GM13976 (cell line): ENCODE data around the gene FBXW11.

Experiments used
- DNase-seq: peaks from one replicate; pipeline ENCODE4 v3.0.0; 2012; ENCODE audit warnings: low spot score
- in situ Hi-C: fragments of 300-500 bp; cut with MboI; formaldehyde crosslinking; loops from one replicate; pipeline ENCODE4 v1.12.0; 2022; ENCODE audit warnings: low sequenced_read_pairs, mixed read lengths, inconsistent platforms; ENCODE audit not compliant: unreplicated experiment
- TF ChIP-seq, protein P1 (sequence below): IDR thresholded peaks from 2 replicates; pipeline ENCODE4 v1.5.1; 2012; ENCODE audit warnings: borderline replicate concordance, mild to moderate bottlenecking; ENCODE audit not compliant: insufficient read depth; ENCODE audit errors: extremely low read depth, missing control alignments, control extremely low read depth

The FBXW11 gene

GRCh38 chr5:172044631-172045314, 38.3 kb upstream of the FBXW11 start:
- DNase-seq = no peak
- TF ChIP-seq, protein P1, sequence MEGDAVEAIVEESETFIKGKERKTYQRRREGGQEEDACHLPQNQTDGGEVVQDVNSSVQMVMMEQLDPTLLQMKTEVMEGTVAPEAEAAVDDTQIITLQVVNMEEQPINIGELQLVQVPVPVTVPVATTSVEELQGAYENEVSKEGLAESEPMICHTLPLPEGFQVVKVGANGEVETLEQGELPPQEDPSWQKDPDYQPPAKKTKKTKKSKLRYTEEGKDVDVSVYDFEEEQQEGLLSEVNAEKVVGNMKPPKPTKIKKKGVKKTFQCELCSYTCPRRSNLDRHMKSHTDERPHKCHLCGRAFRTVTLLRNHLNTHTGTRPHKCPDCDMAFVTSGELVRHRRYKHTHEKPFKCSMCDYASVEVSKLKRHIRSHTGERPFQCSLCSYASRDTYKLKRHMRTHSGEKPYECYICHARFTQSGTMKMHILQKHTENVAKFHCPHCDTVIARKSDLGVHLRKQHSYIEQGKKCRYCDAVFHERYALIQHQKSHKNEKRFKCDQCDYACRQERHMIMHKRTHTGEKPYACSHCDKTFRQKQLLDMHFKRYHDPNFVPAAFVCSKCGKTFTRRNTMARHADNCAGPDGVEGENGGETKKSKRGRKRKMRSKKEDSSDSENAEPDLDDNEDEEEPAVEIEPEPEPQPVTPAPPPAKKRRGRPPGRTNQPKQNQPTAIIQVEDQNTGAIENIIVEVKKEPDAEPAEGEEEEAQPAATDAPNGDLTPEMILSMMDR = no peak
- in situ Hi-C loops = loop anchor here (10.0 to 25.0 kb wide), 3 partner anchors 130 to 632 kb away; partner anchors contain the start of gene FGF18

- TF ChIP-seq, protein P1 = no peak
- no peak for DNase-seq
- in situ Hi-C loops = loop anchor here (10.0 to 25.0 kb wide), 3 partner anchors 129 to 632 kb away; partner anchors contain the start of gene FGF18
Observed at GRCh38 chr5:172043865-172044264, 37.4 kb upstream of the FBXW11 start.

GRCh38 chr5:172042183-172042582, 35.7 kb upstream of the FBXW11 start:
- TF ChIP-seq, protein P1 = no peak
- in situ Hi-C loops = loop anchor here (10.0 to 25.0 kb wide), 3 partner anchors 127 to 630 kb away; partner anchors contain the start of gene FGF18
- DNase-seq = no peak

GRCh38 chr5:172038167-172038566, 31.7 kb upstream of the FBXW11 start:
- no peak for DNase-seq
- TF ChIP-seq, protein P1 = no peak
- in situ Hi-C loops = loop anchor here (25.0 kb wide), 2 partner anchors 426 to 626 kb away; partner anchors contain the start of gene FGF18

GRCh38 chr5:172035049-172035448, 28.6 kb upstream of the FBXW11 start:
- TF ChIP-seq, protein P1 = no peak
- in situ Hi-C loops = loop anchor here (25.0 kb wide), 2 partner anchors 423 to 623 kb away; partner anchors contain the start of gene FGF18
- DNase-seq = peak; percentile 72

DNA sequence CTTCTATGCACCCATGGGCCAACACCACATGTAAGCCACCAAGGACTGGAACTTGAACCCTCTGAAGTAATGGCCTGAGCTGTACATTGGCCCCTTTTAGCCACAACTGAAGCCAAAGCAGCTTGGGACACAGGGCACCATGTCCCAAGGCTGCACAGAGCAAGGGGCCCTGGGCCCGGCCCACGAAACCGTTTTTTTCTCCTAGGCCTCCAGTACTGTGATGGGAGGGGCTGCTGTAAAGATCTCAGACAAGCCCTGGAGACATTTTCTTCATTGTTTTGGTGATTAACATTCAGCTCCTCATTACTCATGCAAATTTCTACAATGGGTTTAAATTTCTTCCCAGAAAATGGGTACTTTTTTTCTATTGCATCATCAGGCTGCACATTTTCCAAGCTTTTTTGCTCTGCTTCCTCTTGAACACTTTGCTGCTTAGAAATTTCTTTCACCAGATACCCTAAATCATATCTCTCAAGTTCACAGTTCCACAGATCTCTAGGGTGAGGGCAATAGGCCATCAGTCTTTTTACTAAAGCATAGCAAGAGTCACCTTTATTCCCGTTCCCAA, 25.5 kb upstream of the FBXW11 start:
- DNase-seq = no peak
- TF ChIP-seq, protein P1 = no peak
- in situ Hi-C loops = loop anchor here (25.0 kb wide), 2 partner anchors 420 to 620 kb away; partner anchors contain the start of gene FGF18
